H9 (cell line): Measurements from ENCODE around the gene THSD7B. TPM values are rescaled to one million over a fixed set of nuclear protein-coding genes. Genes with fewer than 3 reads are reported as not detected.

Experiments used
- DNase-seq: peaks from one replicate; pipeline ENCODE4 v3.0.0-alpha.2; 2017
- H2AFZ ChIP-seq: one replicate; pipeline ENCODE4 v1.6.1; 2013; ENCODE audit warnings: mild to moderate bottlenecking, low read length, control low read depth, moderate library complexity
- H2AK5ac ChIP-seq: 2 replicates; pipeline ENCODE4 v1.6.1; 2013; ENCODE audit warnings: low read length, control low read depth, mixed read lengths; ENCODE audit not compliant: insufficient read length
- H2BK120ac ChIP-seq: one replicate; pipeline ENCODE4 v1.6.1; 2013; ENCODE audit warnings: low read depth, mild to moderate bottlenecking, low read length, control low read depth, inconsistent platforms; ENCODE audit not compliant: poor library complexity, severe bottlenecking
- H2BK12ac ChIP-seq: 2 replicates; pipeline ENCODE4 v1.6.1; 2013; ENCODE audit warnings: low read length, control low read depth, mixed read lengths, low read depth; ENCODE audit not compliant: insufficient read length
- H2BK15ac ChIP-seq: 2 replicates; pipeline ENCODE4 v1.6.1; 2013; ENCODE audit warnings: low read depth, low read length, control low read depth
- H2BK20ac ChIP-seq: one replicate; pipeline ENCODE4 v1.6.1; 2013; ENCODE audit warnings: low read depth, mild to moderate bottlenecking, low read length, control low read depth, inconsistent platforms; ENCODE audit not compliant: poor library complexity, severe bottlenecking
- H2BK5ac ChIP-seq: 2 replicates; pipeline ENCODE4 v1.6.1; 2013; ENCODE audit warnings: low read length, control low read depth, mixed read lengths; ENCODE audit not compliant: insufficient read length
- H3K14ac ChIP-seq: 2 replicates; pipeline ENCODE4 v1.6.1; 2013; ENCODE audit warnings: low read length, control low read depth; ENCODE audit not compliant: insufficient read depth
- H3K18ac ChIP-seq: 2 replicates; pipeline ENCODE4 v1.6.1; 2013; ENCODE audit warnings: low read depth, mild to moderate bottlenecking, mixed read lengths, low read length, control low read depth; ENCODE audit not compliant: insufficient read length
- H3K23ac ChIP-seq: 2 replicates; pipeline ENCODE4 v1.6.1; 2013; ENCODE audit warnings: low read length, control low read depth, mixed read lengths, low read depth; ENCODE audit not compliant: insufficient read length
- H3K23me2 ChIP-seq: 2 replicates; pipeline ENCODE4 v1.6.1; 2013; ENCODE audit warnings: low read depth, mild to moderate bottlenecking, mixed read lengths, low read length, control low read depth; ENCODE audit not compliant: insufficient read length, poor library complexity, severe bottlenecking
- H3K27ac ChIP-seq: 2 replicates; pipeline ENCODE4 v1.5.1; 2013; ENCODE audit warnings: low read length, control low read depth, mixed read lengths, low read depth; ENCODE audit not compliant: insufficient read length
- H3K27me3 ChIP-seq: 2 replicates; pipeline ENCODE4 v1.6.1; 2013; ENCODE audit warnings: low read length, control low read depth, inconsistent platforms; ENCODE audit not compliant: insufficient read depth
- H3K4ac ChIP-seq: 2 replicates; pipeline ENCODE4 v1.6.1; 2013; ENCODE audit warnings: low read depth, mild to moderate bottlenecking, control low read depth, inconsistent platforms, low read length, moderate library complexity
- H3K4me1 ChIP-seq: 2 replicates; pipeline ENCODE4 v1.6.1; 2013; ENCODE audit warnings: low read length, control low read depth, inconsistent platforms; ENCODE audit not compliant: insufficient read depth
- H3K4me2 ChIP-seq: 2 replicates; pipeline ENCODE4 v1.6.1; 2013; ENCODE audit warnings: low read length, control low read depth, mixed read lengths; ENCODE audit not compliant: insufficient read length, insufficient read depth
- H3K56ac ChIP-seq: 2 replicates; pipeline ENCODE4 v1.6.1; 2013; ENCODE audit warnings: low read depth, mild to moderate bottlenecking, mixed read lengths, low read length, control low read depth; ENCODE audit not compliant: insufficient read length
- H3K79me1 ChIP-seq: 2 replicates; pipeline ENCODE4 v1.6.1; 2013; ENCODE audit warnings: low read depth, mild to moderate bottlenecking, moderate library complexity, low read length, control low read depth, inconsistent platforms; ENCODE audit not compliant: insufficient read depth, poor library complexity, severe bottlenecking
- H3K79me2 ChIP-seq: 2 replicates; pipeline ENCODE4 v1.6.1; 2013; ENCODE audit warnings: low read length, control low read depth, inconsistent platforms; ENCODE audit not compliant: insufficient read depth
- H3K9ac ChIP-seq: 2 replicates; pipeline ENCODE4 v1.6.1; 2013; ENCODE audit warnings: low read length, control low read depth, mixed read lengths; ENCODE audit not compliant: insufficient read length; ENCODE audit errors: extremely low read depth
- H3K9me3 ChIP-seq: one replicate; pipeline ENCODE4 v1.6.1; 2013; ENCODE audit warnings: low read depth, low read length, inconsistent platforms; ENCODE audit not compliant: control insufficient read depth
- H3T11ph ChIP-seq: one replicate; pipeline ENCODE4 v1.6.1; 2013; ENCODE audit warnings: mild to moderate bottlenecking, low read length, control low read depth, inconsistent platforms
- H4K20me1 ChIP-seq: one replicate; pipeline ENCODE4 v1.6.1; 2013; ENCODE audit not compliant: control insufficient read depth, insufficient read length, insufficient read depth
- H4K5ac ChIP-seq: 2 replicates; pipeline ENCODE4 v1.6.1; 2013; ENCODE audit warnings: low read depth, mild to moderate bottlenecking, mixed read lengths, low read length, control low read depth; ENCODE audit not compliant: insufficient read length
- H4K8ac ChIP-seq: replicated peaks from 2 replicates; pipeline ENCODE4 v1.6.1; 2013; ENCODE audit warnings: low read length, control low read depth, mixed read lengths, low read depth; ENCODE audit not compliant: insufficient read length
- H4K91ac ChIP-seq: 2 replicates; pipeline ENCODE4 v1.6.1; 2013; ENCODE audit warnings: low read depth, mild to moderate bottlenecking, moderate library complexity, mixed read lengths, low read length, control low read depth; ENCODE audit not compliant: insufficient read length
- H3K27ac Mint-ChIP-seq, 3 experiments: 2 replicates in 2 of 3; 3 replicates in 1 of 3; pipeline ENCODE4 v1.8.0; 2020 to 2021; ENCODE audit warnings: mixed read lengths in 3 of 3, mild to moderate bottlenecking in 1 of 3, moderate library complexity in 1 of 3
- H3K27me3 Mint-ChIP-seq: 2 replicates; pipeline ENCODE4 v1.8.0; 2021; ENCODE audit warnings: low read depth, mild to moderate bottlenecking, moderate library complexity, mixed read lengths
- H3K36me3 Mint-ChIP-seq, 3 experiments: 2 replicates in 2 of 3; 3 replicates in 1 of 3; pipeline ENCODE4 v1.8.0; 2020 to 2021; ENCODE audit warnings: low read depth in 3 of 3, mixed read lengths in 3 of 3; ENCODE audit not compliant: insufficient read depth in 1 of 3
- H3K4me1 Mint-ChIP-seq, 2 experiments: 2 replicates each; pipeline ENCODE4 v1.8.0; 2020; ENCODE audit warnings: mixed read lengths in 2 of 2
- H3K4me3 Mint-ChIP-seq, 2 experiments: 2 replicates in 1 of 2; 3 replicates in 1 of 2; pipeline ENCODE4 v1.8.0; 2020 to 2021; ENCODE audit warnings: mild to moderate bottlenecking in 2 of 2, mixed read lengths in 2 of 2, moderate library complexity in 1 of 2
- H3K9me3 Mint-ChIP-seq, 2 experiments: 2 replicates in 1 of 2; 3 replicates in 1 of 2; pipeline ENCODE4 v1.8.0; 2020; ENCODE audit warnings: mild to moderate bottlenecking in 2 of 2, mixed read lengths in 2 of 2, moderate library complexity in 1 of 2
- WGBS: extraction: QIAGEN DNeasy Blood & Tissue Kit; methylation state at CpG from one replicate; pipeline ENCODE4 v1.1.7; 2013; ENCODE audit warnings: missing lambda C conversion rate, low lambda C conversion rate, mixed read lengths; ENCODE audit not compliant: insufficient read length; ENCODE audit errors: extremely low coverage; 5-methylcytosine and 5-hydroxymethylcytosine counted together
- total RNA-seq: library from RNA; stranded (reverse); gene quantifications from 2 replicates; pipeline ENCODE4 v1.2.1, GENCODE V29; 2021
- TF ChIP-seq, protein P1 (sequence below): fragments of 200-600 bp; sonication (generic); conservative IDR thresholded peaks from 3 replicates; pipeline ENCODE4 v1.8.0; 2021; ENCODE audit warnings: antibody characterized with exemption, mild to moderate bottlenecking

The THSD7B gene
- total RNA-seq, 1 experiment from 2014 or later: 0.85 TPM

DNA sequence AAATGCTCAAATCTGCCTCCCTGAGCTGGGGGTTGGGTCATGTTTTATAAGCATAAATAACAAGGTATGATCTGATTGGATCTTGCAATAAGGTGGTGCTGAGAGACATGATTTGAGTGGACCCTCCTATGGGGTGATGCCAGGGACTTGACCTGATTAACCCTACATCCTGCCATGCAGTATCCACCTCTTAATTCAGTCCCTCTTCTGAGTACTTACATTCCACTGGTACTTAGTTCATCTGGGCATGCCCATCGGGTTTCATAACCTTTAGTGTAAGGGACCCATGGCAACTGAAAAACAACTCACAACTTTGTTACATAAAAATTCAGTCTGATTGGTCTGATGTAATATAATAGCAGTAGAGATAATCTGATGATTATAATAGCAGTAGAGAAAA is 801.0 kb downstream of the THSD7B start:
- WGBS: no CpG with 5 or more reads among the region's 1 CpG
- Histone ChIP-seq H3K27me3 (no peaks in the 10 kb centered on the region), H2BK12ac (no peak overlapping the region), H4K20me1 (no peaks in the 10 kb centered on the region), H2BK5ac (no peak overlapping the region), H3K9me3 (no peaks in the 10 kb centered on the region), H4K8ac (no peak overlapping the region), H3K18ac (no peak overlapping the region), H3K4me2 (no peak overlapping the region), H2AK5ac (no peak overlapping the region), H3T11ph (no peak overlapping the region), H2BK120ac (no peak overlapping the region), H4K91ac (no peak overlapping the region), H2BK20ac (no peak overlapping the region), H3K27ac (no peak overlapping the region), H3K79me2 (no peaks in the 10 kb centered on the region), H3K4me1 (no peaks in the 10 kb centered on the region), H3K23ac (no peak overlapping the region), H4K5ac (no peak overlapping the region), H3K4ac (no peak overlapping the region), H3K56ac (no peak overlapping the region), H2BK15ac (no peak overlapping the region), H3K23me2 (no peaks in the 10 kb centered on the region), H3K14ac (no peak overlapping the region), H3K9ac (no peak overlapping the region), H3K79me1 (no peaks in the 10 kb centered on the region), H2AFZ (no peak overlapping the region)
- Mint-ChIP-seq H3K36me3 (no peaks in the 10 kb centered on the region), H3K9me3 (no peaks in the 10 kb centered on the region), H3K4me1 (no peaks in the 10 kb centered on the region), H3K27ac (no peak overlapping the region), H3K27me3 (no peaks in the 10 kb centered on the region), H3K4me3 (no peak overlapping the region)
- no peak for DNase-seq
- TF ChIP-seq, protein P1, sequence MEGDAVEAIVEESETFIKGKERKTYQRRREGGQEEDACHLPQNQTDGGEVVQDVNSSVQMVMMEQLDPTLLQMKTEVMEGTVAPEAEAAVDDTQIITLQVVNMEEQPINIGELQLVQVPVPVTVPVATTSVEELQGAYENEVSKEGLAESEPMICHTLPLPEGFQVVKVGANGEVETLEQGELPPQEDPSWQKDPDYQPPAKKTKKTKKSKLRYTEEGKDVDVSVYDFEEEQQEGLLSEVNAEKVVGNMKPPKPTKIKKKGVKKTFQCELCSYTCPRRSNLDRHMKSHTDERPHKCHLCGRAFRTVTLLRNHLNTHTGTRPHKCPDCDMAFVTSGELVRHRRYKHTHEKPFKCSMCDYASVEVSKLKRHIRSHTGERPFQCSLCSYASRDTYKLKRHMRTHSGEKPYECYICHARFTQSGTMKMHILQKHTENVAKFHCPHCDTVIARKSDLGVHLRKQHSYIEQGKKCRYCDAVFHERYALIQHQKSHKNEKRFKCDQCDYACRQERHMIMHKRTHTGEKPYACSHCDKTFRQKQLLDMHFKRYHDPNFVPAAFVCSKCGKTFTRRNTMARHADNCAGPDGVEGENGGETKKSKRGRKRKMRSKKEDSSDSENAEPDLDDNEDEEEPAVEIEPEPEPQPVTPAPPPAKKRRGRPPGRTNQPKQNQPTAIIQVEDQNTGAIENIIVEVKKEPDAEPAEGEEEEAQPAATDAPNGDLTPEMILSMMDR: no peak
